Measurements from ENCODE around the gene AZU1. TPM values are rescaled to one million over a fixed set of nuclear protein-coding genes. Genes with fewer than 3 reads are reported as not detected.
"Not testable (repeated sequence)": the region's sequence is repeated elsewhere in the genome, so short reads cannot be mapped to it uniquely, and the experiment has no call there.

The AZU1 gene
- total RNA-seq, 2 donors from 2014 or later = 0.26 TPM; not detected in 1

- peaks cover 2% of the 10 kb centered on the region in 2 donors for H3K36me3 ChIP-seq (replicated peaks in 1 of 2; ENCODE audit: insufficient read depth in 1 of 2, low read depth in 2 of 2)
These were observed 48.5 kb downstream of the AZU1 start for GRCh38 chr19:876089-876488.

GRCh38 chr19:876780-877314, 49.2 kb downstream of the AZU1 start:
- no peak for ATAC-seq
- Histone ChIP-seq H3K4me3 (no peak overlapping the region), H3K27ac (no peak overlapping the region), H3K27me3 (no peaks in the 10 kb centered on the region), H3K4me1 (peaks cover 3% of the 10 kb centered on the region), H3K36me3 (replicated peaks in 1 of 2; ENCODE audit: insufficient read depth in 1 of 2, low read depth in 2 of 2) (peaks cover 3 to 4% of the 10 kb centered on the region in 2 donors), H3K9me3 (no peaks in the 10 kb centered on the region)
- no peak for DNase-seq
- intact Hi-C loops (cut with DNase I) = no loop called here
- 93 to 95% methylated on average over 15 to 18 of the region's 29 CpGs for WGBS, 2 donors
- TF ChIP-seq, protein P1, sequence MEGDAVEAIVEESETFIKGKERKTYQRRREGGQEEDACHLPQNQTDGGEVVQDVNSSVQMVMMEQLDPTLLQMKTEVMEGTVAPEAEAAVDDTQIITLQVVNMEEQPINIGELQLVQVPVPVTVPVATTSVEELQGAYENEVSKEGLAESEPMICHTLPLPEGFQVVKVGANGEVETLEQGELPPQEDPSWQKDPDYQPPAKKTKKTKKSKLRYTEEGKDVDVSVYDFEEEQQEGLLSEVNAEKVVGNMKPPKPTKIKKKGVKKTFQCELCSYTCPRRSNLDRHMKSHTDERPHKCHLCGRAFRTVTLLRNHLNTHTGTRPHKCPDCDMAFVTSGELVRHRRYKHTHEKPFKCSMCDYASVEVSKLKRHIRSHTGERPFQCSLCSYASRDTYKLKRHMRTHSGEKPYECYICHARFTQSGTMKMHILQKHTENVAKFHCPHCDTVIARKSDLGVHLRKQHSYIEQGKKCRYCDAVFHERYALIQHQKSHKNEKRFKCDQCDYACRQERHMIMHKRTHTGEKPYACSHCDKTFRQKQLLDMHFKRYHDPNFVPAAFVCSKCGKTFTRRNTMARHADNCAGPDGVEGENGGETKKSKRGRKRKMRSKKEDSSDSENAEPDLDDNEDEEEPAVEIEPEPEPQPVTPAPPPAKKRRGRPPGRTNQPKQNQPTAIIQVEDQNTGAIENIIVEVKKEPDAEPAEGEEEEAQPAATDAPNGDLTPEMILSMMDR (IDR thresholded peaks at IDR 0.05) = no peak
- no peak for TF ChIP-seq POLR2A (IDR thresholded peaks at IDR 0.05)

More at GRCh38 chr19:876089-876488, 48.5 kb downstream of the AZU1 start:
- H3K4me1 ChIP-seq = peaks cover 3% of the 10 kb centered on the region
- WGBS, 2 donors = 79 to 91% methylated on average over 14 to 17 of the region's 18 CpGs
- DNase-seq (no peak), ATAC-seq (no peak)
- TF ChIP-seq, protein P1 (IDR thresholded peaks at IDR 0.05) = no peak
- no peak for TF ChIP-seq POLR2A (IDR thresholded peaks at IDR 0.05)
- H3K27ac ChIP-seq = no peak overlapping the region
- no peaks in the 10 kb centered on the region for H3K27me3 ChIP-seq
- H3K4me3 ChIP-seq = no peak overlapping the region
- intact Hi-C loops (cut with DNase I) = no loop called here
- no peaks in the 10 kb centered on the region for H3K9me3 ChIP-seq

DNA sequence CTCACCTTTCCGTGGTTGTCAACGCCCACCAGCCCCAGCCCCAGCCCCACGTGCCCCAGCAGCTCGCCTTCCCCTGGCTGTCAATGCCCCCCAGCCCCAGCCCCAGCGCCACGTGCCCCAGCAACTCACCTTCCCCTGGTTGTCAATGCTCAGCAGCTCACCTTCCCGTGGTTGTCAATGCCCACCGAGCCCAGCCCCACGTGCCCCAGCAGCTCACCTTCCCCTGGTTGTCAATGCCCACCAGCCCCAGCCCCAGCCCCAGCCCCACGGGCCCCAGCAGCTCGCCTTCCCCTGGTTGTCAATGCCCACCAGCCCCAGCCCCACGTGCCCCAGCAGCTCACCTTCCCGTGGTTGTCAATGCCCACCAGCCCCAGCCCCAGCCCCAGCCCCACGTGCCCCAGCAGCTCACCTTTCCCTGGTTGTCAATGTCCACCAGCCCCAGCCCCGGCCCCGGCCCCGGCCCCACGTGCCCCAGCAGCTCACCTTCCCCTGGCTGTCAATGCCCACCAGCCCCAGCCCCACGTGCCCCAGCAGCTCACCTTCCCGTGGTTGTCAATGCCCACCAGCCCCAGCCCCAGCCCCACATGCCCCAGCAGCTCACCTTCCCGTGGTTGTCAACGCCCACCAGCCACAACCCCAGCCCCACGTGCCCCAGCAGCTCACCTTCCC, 50.5 kb downstream of the AZU1 start:
- H3K36me3 ChIP-seq (replicated peaks in 1 of 2; ENCODE audit: insufficient read depth in 1 of 2, low read depth in 2 of 2); H3K9me3 ChIP-seq; H3K27me3 ChIP-seq; H3K4me3 ChIP-seq; H3K27ac ChIP-seq; intact Hi-C loops (cut with DNase I); H3K4me1 ChIP-seq; DNase-seq; ATAC-seq: not testable (repeated sequence)
- WGBS, 2 donors = 87 to 91% methylated on average over 4 to 11 of the region's 23 CpGs

DNA sequence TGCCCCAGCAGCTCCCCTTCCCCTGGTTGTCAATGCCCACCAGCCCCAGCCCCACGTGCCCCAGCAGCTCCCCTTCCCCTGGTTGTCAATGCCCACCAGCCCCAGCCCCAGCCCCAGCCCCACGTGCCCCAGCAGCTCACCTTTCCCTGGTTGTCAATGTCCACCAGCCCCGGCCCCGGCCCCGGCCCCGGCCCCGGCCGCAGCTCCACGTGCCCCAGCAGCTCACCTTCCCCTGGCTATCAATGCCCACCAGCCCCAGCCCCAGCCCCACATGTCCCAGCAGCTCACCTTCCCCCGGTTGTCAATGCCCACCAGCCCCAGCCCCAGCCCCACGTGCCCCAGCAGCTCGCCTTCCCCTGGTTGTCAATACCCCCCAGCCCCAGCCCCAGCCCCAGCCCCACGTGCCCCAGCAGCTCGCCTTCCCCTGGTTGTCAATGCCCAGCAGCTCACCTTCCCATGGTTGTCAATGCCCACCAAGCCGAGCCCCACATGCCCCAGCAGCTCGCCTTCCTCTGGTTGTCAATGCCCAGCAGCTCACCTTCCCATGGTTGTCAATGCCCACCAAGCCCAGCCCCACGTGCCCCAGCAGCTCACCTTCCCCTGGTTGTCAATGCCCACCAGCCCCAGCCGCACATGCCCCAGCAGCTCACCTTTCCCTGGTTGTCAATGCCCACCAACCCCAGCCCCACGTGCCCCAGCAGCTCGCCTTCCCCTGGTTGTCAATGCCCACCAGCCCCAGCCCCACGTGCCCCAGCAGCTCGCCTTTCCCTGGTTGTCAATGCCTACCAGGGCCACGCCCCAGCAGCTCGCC, 51.3 kb downstream of the AZU1 start:
- H3K27ac ChIP-seq; intact Hi-C loops (cut with DNase I); H3K27me3 ChIP-seq; ATAC-seq; H3K4me3 ChIP-seq; H3K36me3 ChIP-seq (replicated peaks in 1 of 2; ENCODE audit: insufficient read depth in 1 of 2, low read depth in 2 of 2); H3K9me3 ChIP-seq; H3K4me1 ChIP-seq; DNase-seq: not testable (repeated sequence)
- WGBS, 2 donors = 84 to 95% methylated on average over 13 to 17 of the region's 24 CpGs

GRCh38 chr19:879711-880438, 52.2 kb downstream of the AZU1 start:
- Histone ChIP-seq H3K27ac (no peak overlapping the region), H3K9me3 (no peaks in the 10 kb centered on the region), H3K27me3 (no peaks in the 10 kb centered on the region), H3K4me1 (no peaks in the 10 kb centered on the region), H3K4me3 (no peak overlapping the region), H3K36me3 (replicated peaks in 1 of 2; ENCODE audit: insufficient read depth in 1 of 2, low read depth in 2 of 2) (peaks cover 3 to 5% of the 10 kb centered on the region in 2 donors)
- TF ChIP-seq, protein P1 (IDR thresholded peaks at IDR 0.05) = no peak
- TF ChIP-seq POLR2A (IDR thresholded peaks at IDR 0.05) = no peak
- no peak for ATAC-seq
- WGBS, 2 donors = 84 to 85% methylated on average over 5 to 35 of the region's 37 CpGs
- intact Hi-C loops (cut with DNase I) = no loop called here
- DNase-seq = no peak

MicroRNAs encoded within 50 kb of the gene (microRNA counts, 767-probe panel; counts per million panel counts)
- 0 to 736 counts per million in 2 donors for microRNA hsa-miR-3187-3p

Small RNA genes lying within 50 kb of the gene (microRNA-seq; reads per million reads assigned to microRNA genes)
- gene MIR3187 (ENCODE audit: borderline number of aligned reads in 2 of 2, borderline replicate concordance in 2 of 2) (0.93 to 1.3 reads per million in 2 donors), gene MIR4745 (ENCODE audit: borderline number of aligned reads in 2 of 2, borderline replicate concordance in 2 of 2) (0 to 1.3 reads per million in 2 donors)

Small RNA genes lying within 50 kb of the gene (small RNA-seq; reads per million reads assigned to genes)
- gene MIR3187 = not detected

Other genes starting within 250 kb of the AZU1 start
- under 1 TPM in 1 of 2 donors, not detected in 1; 0.26 TPM for gene HCN2, start 238.0 kb upstream of the AZU1 start, total RNA-seq
- 10 to 100 TPM; 25.4 to 46.1 TPM for gene POLRMT, start 194.3 kb upstream of the AZU1 start, total RNA-seq
- gene FGF22, start 188.0 kb upstream of the AZU1 start, total RNA-seq = not detected
- gene RNF126, start 164.6 kb upstream of the AZU1 start, total RNA-seq = 10 to 100 TPM; 23.3 to 45.8 TPM
- 100 to 1,000 TPM in 1 of 2 donors, 10 to 100 TPM in 1; 72.4 to 236 TPM for gene FSTL3, start 151.4 kb upstream of the AZU1 start, total RNA-seq
- not detected for gene PRSS57, start 132.4 kb upstream of the AZU1 start, total RNA-seq
- gene PALM, start 118.9 kb upstream of the AZU1 start, total RNA-seq = 10 to 100 TPM; 14.8 to 32.6 TPM
- gene MISP, start 76.7 kb upstream of the AZU1 start, total RNA-seq = 1 to 10 TPM in 1 of 2 donors, under 1 TPM in 1; 0.99 to 3.4 TPM
- gene PTBP1, start 30.4 kb upstream of the AZU1 start, total RNA-seq = 100 to 1,000 TPM in 1 of 2 donors, 10 to 100 TPM in 1; 78.9 to 100 TPM
- gene PLPPR3, start 5.9 kb upstream of the AZU1 start, total RNA-seq = not detected
- under 1 TPM in 1 of 2 donors, not detected in 1; 0.99 TPM for gene PRTN3, start 13.2 kb downstream of the AZU1 start, total RNA-seq
- gene ELANE, start 24.5 kb downstream of the AZU1 start, total RNA-seq = not detected
- gene CFD, start 31.8 kb downstream of the AZU1 start, total RNA-seq = 100 to 1,000 TPM; 134 to 825 TPM
- gene MED16, start 65.3 kb downstream of the AZU1 start, total RNA-seq = 10 to 100 TPM; 35.0 to 49.8 TPM
- gene RNU6-9, start 65.6 kb downstream of the AZU1 start, total RNA-seq = not detected
- gene R3HDM4, start 85.4 kb downstream of the AZU1 start, total RNA-seq = 10 to 100 TPM; 11.2 to 34.0 TPM
- gene KISS1R, start 89.5 kb downstream of the AZU1 start, total RNA-seq = 1 to 10 TPM in 1 of 2 donors, not detected in 1; 3.3 TPM
- 1 to 10 TPM; 3.1 to 5.9 TPM for gene ARID3A, start 98.2 kb downstream of the AZU1 start, total RNA-seq
- gene WDR18, start 156.5 kb downstream of the AZU1 start, total RNA-seq = 10 to 100 TPM; 15.3 to 53.1 TPM
- gene GRIN3B, start 172.6 kb downstream of the AZU1 start, total RNA-seq = under 1 TPM in 1 of 2 donors, not detected in 1; 0.26 TPM
- gene TMEM259, start 193.3 kb downstream of the AZU1 start, total RNA-seq = 100 to 1,000 TPM; 142 to 306 TPM
- not detected for gene RNU6-2, start 193.7 kb downstream of the AZU1 start, total RNA-seq
- gene CNN2, start 198.8 kb downstream of the AZU1 start, total RNA-seq = 10 to 100 TPM; 30.7 to 42.5 TPM
- 10 to 100 TPM; 33.7 to 87.3 TPM for gene ABCA7, start 212.3 kb downstream of the AZU1 start, total RNA-seq
- gene ARHGAP45, start 239.3 kb downstream of the AZU1 start, total RNA-seq = 10 to 100 TPM; 13.2 to 23.4 TPM

Measured in body of pancreas (tissue), 4 donors.